Measurements from ENCODE around the gene GRIA4.
"Not testable (repeated sequence)": the region's sequence is repeated elsewhere in the genome, so short reads cannot be mapped to it uniquely, and the experiment has no call there.

The GRIA4 gene

DNA sequence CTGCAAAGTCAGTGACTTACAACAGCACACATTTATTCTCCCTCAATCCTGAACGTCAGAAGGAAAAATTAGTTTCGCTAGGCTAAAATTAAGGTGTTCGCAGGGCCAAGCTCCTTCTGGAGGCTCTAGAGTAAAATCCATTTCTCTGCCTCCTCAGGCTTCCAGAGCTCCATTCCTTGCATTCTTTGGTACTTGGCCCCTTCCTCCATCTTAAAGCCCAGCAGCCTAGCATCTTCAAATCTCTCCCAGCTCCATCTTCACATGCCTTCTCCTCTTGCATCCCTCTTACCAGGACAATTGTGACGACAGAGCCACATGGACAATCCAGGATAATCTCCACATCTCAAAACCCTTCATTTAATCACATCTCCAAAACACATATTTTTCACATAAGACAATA lies 165.0 kb downstream of the GRIA4 start:
- H3K27ac ChIP-seq (ENCODE audit: low read depth, low read length), result no peak overlapping the region
- no peak overlapping the region for H3K4me3 ChIP-seq (ENCODE audit: low read depth in 1 of 5, low read length in 5 of 5)
- H3K9me3 ChIP-seq (ENCODE audit: control insufficient read depth in 5 of 5, low read length in 5 of 5), result no peaks in the 10 kb centered on the region
- no peak overlapping the region for H3K9ac ChIP-seq (ENCODE audit: low read length in 5 of 5)
- no peaks in the 10 kb centered on the region for H3K4me1 ChIP-seq (ENCODE audit: control insufficient read depth in 5 of 5, insufficient read depth in 5 of 5, low read length in 5 of 5)
- H3K36me3 ChIP-seq (ENCODE audit: control insufficient read depth in 5 of 5, insufficient read depth in 5 of 5, low read length in 5 of 5), result no peaks in the 10 kb centered on the region
- H3K27me3 ChIP-seq (ENCODE audit: control insufficient read depth in 5 of 5, insufficient read depth in 4 of 5, low read length in 5 of 5), result no peaks in the 10 kb centered on the region

DNA sequence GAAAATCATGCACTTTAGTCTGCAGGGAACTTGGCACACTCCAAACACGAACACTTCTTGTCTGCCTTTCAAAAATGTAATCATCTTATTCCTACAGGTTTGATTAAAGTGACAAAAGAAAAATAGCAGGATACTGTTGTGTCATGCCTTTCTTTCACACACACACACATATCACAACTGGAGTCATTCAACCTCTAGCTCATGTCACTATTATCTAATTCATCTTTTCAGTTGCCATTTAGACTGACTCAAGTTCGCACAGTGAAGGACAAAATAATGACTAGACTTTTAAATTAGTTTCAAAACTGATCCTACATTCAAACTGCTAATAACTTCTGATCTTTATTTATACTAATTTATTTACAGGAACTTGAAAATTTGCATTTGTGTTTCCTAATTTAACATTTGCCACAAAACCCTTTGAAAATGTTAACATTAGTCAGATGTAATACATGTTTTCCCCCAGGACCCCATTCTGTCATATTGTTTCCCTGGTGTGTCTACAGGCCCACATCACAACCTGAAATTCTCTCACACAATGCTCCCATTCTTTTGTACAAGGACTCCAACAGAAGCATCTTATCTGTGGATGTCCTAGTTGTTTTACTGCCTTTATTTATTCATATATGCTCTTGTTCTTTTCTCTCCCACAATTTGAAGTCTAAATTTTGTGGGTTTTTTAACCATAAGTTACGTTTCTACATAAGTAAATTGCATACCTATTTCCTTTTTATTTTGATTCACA lies 171.1 kb downstream of the GRIA4 start:
- no peaks in the 10 kb centered on the region for H3K9me3 ChIP-seq (ENCODE audit: control insufficient read depth in 5 of 5, low read length in 5 of 5)
- H3K9ac ChIP-seq (ENCODE audit: low read length in 5 of 5), result no peak overlapping the region
- no peaks in the 10 kb centered on the region for H3K4me1 ChIP-seq (ENCODE audit: control insufficient read depth in 5 of 5, insufficient read depth in 5 of 5, low read length in 5 of 5)
- H3K27ac ChIP-seq (ENCODE audit: low read depth, low read length), result no peak overlapping the region
- no peaks in the 10 kb centered on the region for H3K27me3 ChIP-seq (ENCODE audit: control insufficient read depth in 5 of 5, insufficient read depth in 4 of 5, low read length in 5 of 5)
- H3K4me3 ChIP-seq (ENCODE audit: low read depth in 1 of 5, low read length in 5 of 5), result no peak overlapping the region
- no peaks in the 10 kb centered on the region for H3K36me3 ChIP-seq (ENCODE audit: control insufficient read depth in 5 of 5, insufficient read depth in 5 of 5, low read length in 5 of 5)

DNA sequence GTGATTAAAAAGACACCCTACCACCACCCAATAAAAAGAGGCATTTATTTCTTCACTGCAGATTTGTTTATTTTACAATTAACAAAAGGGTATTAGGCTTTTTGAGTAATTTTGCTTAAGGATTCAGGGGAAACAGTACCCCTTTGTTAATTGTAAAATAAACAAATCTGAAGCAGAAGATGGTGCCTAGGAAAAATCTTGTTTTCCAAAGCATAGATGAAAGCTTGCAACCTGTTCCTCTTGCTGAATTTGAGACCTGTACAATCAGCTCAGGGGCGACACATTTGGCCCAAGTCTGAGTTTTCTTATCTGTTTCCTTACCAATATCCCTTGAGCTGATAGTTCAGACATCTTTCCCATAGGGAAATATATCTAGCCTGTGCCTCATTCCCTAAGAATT lies 171.9 kb downstream of the GRIA4 start:
- no peaks in the 10 kb centered on the region for H3K27me3 ChIP-seq (ENCODE audit: control insufficient read depth in 5 of 5, insufficient read depth in 4 of 5, low read length in 5 of 5)
- no peak overlapping the region for H3K9ac ChIP-seq (ENCODE audit: low read length in 5 of 5)
- no peak overlapping the region for H3K27ac ChIP-seq (ENCODE audit: low read depth, low read length)
- no peaks in the 10 kb centered on the region for H3K36me3 ChIP-seq (ENCODE audit: control insufficient read depth in 5 of 5, insufficient read depth in 5 of 5, low read length in 5 of 5)
- H3K4me1 ChIP-seq (ENCODE audit: control insufficient read depth in 5 of 5, insufficient read depth in 5 of 5, low read length in 5 of 5), result no peaks in the 10 kb centered on the region
- no peaks in the 10 kb centered on the region for H3K9me3 ChIP-seq (ENCODE audit: control insufficient read depth in 5 of 5, low read length in 5 of 5)
- no peak overlapping the region for H3K4me3 ChIP-seq (ENCODE audit: low read depth in 1 of 5, low read length in 5 of 5)

DNA sequence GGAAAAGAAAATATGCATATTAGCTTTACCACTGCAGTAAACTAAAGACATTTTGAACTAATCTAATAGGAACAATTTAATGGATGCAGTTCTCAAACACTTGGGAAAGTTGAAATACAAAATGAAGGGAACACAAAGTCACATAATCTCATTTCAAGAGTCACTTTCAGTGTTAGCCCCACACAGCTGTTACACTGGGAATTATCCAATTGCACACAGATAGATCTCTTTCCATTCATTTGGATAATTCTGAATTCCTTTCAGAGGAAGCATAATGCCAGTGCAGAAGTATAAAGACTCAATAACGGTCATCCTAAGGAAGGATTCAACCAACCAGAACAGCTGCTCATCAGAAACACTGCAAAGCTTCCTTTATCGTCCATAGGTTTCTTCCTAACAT lies 173.3 kb downstream of the GRIA4 start:
- H3K9ac ChIP-seq (ENCODE audit: low read length in 5 of 5), result no peak overlapping the region
- no peak overlapping the region for H3K4me3 ChIP-seq (ENCODE audit: low read depth in 1 of 5, low read length in 5 of 5)
- H3K4me1 ChIP-seq (ENCODE audit: control insufficient read depth in 5 of 5, insufficient read depth in 5 of 5, low read length in 5 of 5), result no peaks in the 10 kb centered on the region
- H3K9me3 ChIP-seq (ENCODE audit: control insufficient read depth in 5 of 5, low read length in 5 of 5), result no peaks in the 10 kb centered on the region
- no peaks in the 10 kb centered on the region for H3K36me3 ChIP-seq (ENCODE audit: control insufficient read depth in 5 of 5, insufficient read depth in 5 of 5, low read length in 5 of 5)
- H3K27me3 ChIP-seq (ENCODE audit: control insufficient read depth in 5 of 5, insufficient read depth in 4 of 5, low read length in 5 of 5), result no peaks in the 10 kb centered on the region
- H3K27ac ChIP-seq (ENCODE audit: low read depth, low read length), result no peak overlapping the region

DNA sequence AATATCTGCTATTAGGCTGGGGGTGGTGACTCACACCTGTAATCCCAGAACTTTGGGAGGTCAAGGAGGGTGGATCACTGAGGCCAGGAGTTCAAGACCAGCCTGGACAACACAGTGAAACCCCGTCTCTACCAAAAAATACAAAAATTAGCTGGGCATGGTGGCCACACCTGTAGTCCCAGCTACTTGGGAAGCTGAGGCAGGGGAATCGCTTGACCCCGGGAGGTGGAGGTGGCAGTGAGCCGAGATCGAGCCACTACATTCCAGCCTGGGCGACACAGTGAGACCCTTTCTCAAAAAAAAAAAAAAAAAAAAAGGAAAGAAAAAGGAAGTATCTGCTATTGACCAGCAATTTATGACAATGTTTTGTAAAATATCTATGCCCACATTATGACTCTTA lies 176.0 kb downstream of the GRIA4 start:
- H3K9ac ChIP-seq (ENCODE audit: low read length in 5 of 5); H3K9me3 ChIP-seq (ENCODE audit: control insufficient read depth in 5 of 5, low read length in 5 of 5); H3K36me3 ChIP-seq (ENCODE audit: control insufficient read depth in 5 of 5, insufficient read depth in 5 of 5, low read length in 5 of 5); H3K4me1 ChIP-seq (ENCODE audit: control insufficient read depth in 5 of 5, insufficient read depth in 5 of 5, low read length in 5 of 5); H3K27me3 ChIP-seq (ENCODE audit: control insufficient read depth in 5 of 5, insufficient read depth in 4 of 5, low read length in 5 of 5); H3K4me3 ChIP-seq (ENCODE audit: low read depth in 1 of 5, low read length in 5 of 5); H3K27ac ChIP-seq (ENCODE audit: low read depth, low read length): not testable (repeated sequence)

DNA sequence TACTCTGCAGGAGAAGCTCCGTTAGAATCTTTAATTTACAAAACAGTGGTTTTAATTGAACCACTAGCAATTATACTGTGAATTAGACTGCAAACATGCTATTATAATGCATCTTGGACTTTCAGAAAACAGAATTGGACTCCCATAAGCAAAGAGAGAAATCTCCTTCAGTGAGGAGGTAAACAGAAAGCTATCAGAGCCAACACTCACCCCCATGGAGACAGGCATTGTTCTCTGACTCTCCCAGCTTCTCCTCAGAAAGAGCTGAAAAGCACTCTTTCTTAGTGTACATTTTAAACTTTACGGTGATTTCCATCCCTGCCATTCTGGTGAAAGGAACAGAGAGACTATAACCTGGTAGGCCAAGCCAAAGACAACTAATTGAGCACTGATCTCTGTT lies 176.9 kb downstream of the GRIA4 start:
- H3K9ac ChIP-seq (ENCODE audit: low read length in 5 of 5), result no peak overlapping the region
- H3K27me3 ChIP-seq (ENCODE audit: control insufficient read depth in 5 of 5, insufficient read depth in 4 of 5, low read length in 5 of 5), result no peaks in the 10 kb centered on the region
- no peaks in the 10 kb centered on the region for H3K36me3 ChIP-seq (ENCODE audit: control insufficient read depth in 5 of 5, insufficient read depth in 5 of 5, low read length in 5 of 5)
- H3K4me1 ChIP-seq (ENCODE audit: control insufficient read depth in 5 of 5, insufficient read depth in 5 of 5, low read length in 5 of 5), result no peaks in the 10 kb centered on the region
- H3K4me3 ChIP-seq (ENCODE audit: low read depth in 1 of 5, low read length in 5 of 5), result no peak overlapping the region
- no peaks in the 10 kb centered on the region for H3K9me3 ChIP-seq (ENCODE audit: control insufficient read depth in 5 of 5, low read length in 5 of 5)
- H3K27ac ChIP-seq (ENCODE audit: low read depth, low read length), result no peak overlapping the region

DNA sequence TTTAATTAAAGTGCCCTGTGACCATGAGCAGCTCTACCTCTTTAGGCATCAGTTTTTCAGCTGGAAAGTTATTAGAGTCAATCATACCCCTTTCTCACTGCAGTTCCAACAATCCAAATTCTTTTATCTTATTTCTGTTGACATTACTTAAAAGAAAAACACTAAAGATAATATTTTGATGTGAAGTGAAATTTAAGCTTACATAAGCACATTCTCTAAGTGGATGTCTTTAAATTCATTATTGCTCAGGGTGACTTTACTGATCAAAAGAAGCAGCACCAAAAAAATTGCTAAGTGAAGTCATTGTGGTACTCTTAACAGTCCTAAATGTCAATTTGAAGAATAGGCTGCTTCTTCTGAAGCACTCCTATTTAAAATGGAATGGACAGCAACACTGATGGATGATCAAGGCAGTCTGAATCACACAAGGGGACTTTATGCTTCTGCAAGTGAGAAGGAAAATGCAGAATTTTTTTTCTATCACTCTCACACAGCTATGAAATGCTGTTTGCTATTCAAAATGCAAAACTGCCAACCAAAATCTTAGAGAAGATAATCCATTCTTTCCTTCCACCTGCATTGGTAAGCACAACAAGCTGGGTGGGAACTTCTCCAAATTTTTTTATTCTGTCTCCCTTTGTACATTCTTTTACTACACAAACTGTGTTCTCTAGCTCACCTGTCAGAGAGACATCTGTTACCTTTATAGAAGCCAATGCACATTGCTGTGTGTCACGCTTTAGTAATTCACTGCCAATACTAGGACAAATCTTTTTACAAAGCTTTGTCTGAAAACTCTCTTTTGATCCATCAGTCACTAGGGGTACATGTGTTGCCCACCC lies 179.9 kb downstream of the GRIA4 start:
- no peaks in the 10 kb centered on the region for H3K36me3 ChIP-seq (ENCODE audit: control insufficient read depth in 5 of 5, insufficient read depth in 5 of 5, low read length in 5 of 5)
- H3K27me3 ChIP-seq (ENCODE audit: control insufficient read depth in 5 of 5, insufficient read depth in 4 of 5, low read length in 5 of 5), result no peaks in the 10 kb centered on the region
- H3K4me3 ChIP-seq (ENCODE audit: low read depth in 1 of 5, low read length in 5 of 5), result no peak overlapping the region
- H3K9me3 ChIP-seq (ENCODE audit: control insufficient read depth in 5 of 5, low read length in 5 of 5), result no peaks in the 10 kb centered on the region
- no peaks in the 10 kb centered on the region for H3K4me1 ChIP-seq (ENCODE audit: control insufficient read depth in 5 of 5, insufficient read depth in 5 of 5, low read length in 5 of 5)
- no peak overlapping the region for H3K27ac ChIP-seq (ENCODE audit: low read depth, low read length)
- H3K9ac ChIP-seq (ENCODE audit: low read length in 5 of 5), result no peak overlapping the region

- Histone ChIP-seq H3K9ac (ENCODE audit: low read length in 5 of 5) (no peak overlapping the region), H3K27me3 (ENCODE audit: control insufficient read depth in 5 of 5, insufficient read depth in 4 of 5, low read length in 5 of 5) (no peaks in the 10 kb centered on the region), H3K36me3 (ENCODE audit: control insufficient read depth in 5 of 5, insufficient read depth in 5 of 5, low read length in 5 of 5) (no peaks in the 10 kb centered on the region), H3K27ac (ENCODE audit: low read depth, low read length) (no peak overlapping the region), H3K4me3 (ENCODE audit: low read depth in 1 of 5, low read length in 5 of 5) (no peak overlapping the region), H3K9me3 (ENCODE audit: control insufficient read depth in 5 of 5, low read length in 5 of 5) (no peaks in the 10 kb centered on the region), H3K4me1 (ENCODE audit: control insufficient read depth in 5 of 5, insufficient read depth in 5 of 5, low read length in 5 of 5) (no peaks in the 10 kb centered on the region)
Observed at GRCh38 chr11:105790840-105791239, 181.0 kb downstream of the GRIA4 start.

GRCh38 chr11:105793092-105793491 lies 183.2 kb downstream of the GRIA4 start:
- Histone ChIP-seq H3K36me3 (ENCODE audit: control insufficient read depth in 5 of 5, insufficient read depth in 5 of 5, low read length in 5 of 5) (no peaks in the 10 kb centered on the region), H3K4me1 (ENCODE audit: control insufficient read depth in 5 of 5, insufficient read depth in 5 of 5, low read length in 5 of 5) (no peaks in the 10 kb centered on the region), H3K9me3 (ENCODE audit: control insufficient read depth in 5 of 5, low read length in 5 of 5) (no peaks in the 10 kb centered on the region), H3K9ac (ENCODE audit: low read length in 5 of 5) (no peak overlapping the region), H3K4me3 (ENCODE audit: low read depth in 1 of 5, low read length in 5 of 5) (no peak overlapping the region), H3K27me3 (ENCODE audit: control insufficient read depth in 5 of 5, insufficient read depth in 4 of 5, low read length in 5 of 5) (no peaks in the 10 kb centered on the region), H3K27ac (ENCODE audit: low read depth, low read length) (no peak overlapping the region)

DNA sequence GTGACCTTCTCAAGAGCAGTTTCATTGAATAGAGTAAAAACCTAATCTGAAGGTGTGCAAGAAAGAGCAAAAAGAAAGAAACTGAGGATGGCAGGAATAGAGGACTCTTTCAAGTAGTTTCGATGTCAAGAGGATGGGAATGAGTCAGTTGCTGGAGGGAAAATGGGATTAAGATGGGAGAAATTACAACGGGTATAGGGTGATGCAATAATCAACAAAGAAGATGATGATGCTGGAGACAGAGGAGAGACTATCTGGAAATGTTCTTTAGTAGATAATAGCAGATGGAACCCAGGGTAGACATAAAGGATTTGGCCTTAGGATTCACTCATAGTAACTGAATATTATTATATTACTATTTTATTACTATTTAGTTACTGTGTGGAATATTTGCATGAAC lies 189.4 kb downstream of the GRIA4 start:
- H3K4me3 ChIP-seq (ENCODE audit: low read depth in 1 of 5, low read length in 5 of 5), result no peak overlapping the region
- no peaks in the 10 kb centered on the region for H3K27me3 ChIP-seq (ENCODE audit: control insufficient read depth in 5 of 5, insufficient read depth in 4 of 5, low read length in 5 of 5)
- no peaks in the 10 kb centered on the region for H3K4me1 ChIP-seq (ENCODE audit: control insufficient read depth in 5 of 5, insufficient read depth in 5 of 5, low read length in 5 of 5)
- H3K36me3 ChIP-seq (ENCODE audit: control insufficient read depth in 5 of 5, insufficient read depth in 5 of 5, low read length in 5 of 5), result no peaks in the 10 kb centered on the region
- H3K9ac ChIP-seq (ENCODE audit: low read length in 5 of 5), result no peak overlapping the region
- no peak overlapping the region for H3K27ac ChIP-seq (ENCODE audit: low read depth, low read length)
- H3K9me3 ChIP-seq (ENCODE audit: control insufficient read depth in 5 of 5, low read length in 5 of 5), result no peaks in the 10 kb centered on the region
